ENCODE data around the gene MSL3B.
A peak's percentile ranks its signal among the peaks of the same experiment; 100 is the strongest.

Gene MSL3B

GRCh38 chr2:233857511-233858141 lies 10.6 kb downstream of the MSL3B start:
- H3K36me3 ChIP-seq (ENCODE audit: low read depth): no peaks in the 10 kb centered on the region
- no peaks in the 10 kb centered on the region for H3K9me3 ChIP-seq
- TF ChIP-seq CTCF (IDR thresholded peaks at IDR 0.05): peak; percentile 67
- DNase-seq: peak in 2 of 3 donors; percentile 74 to 77
- peaks cover 4% of the 10 kb centered on the region for H3K4me1 ChIP-seq (ENCODE audit: low read depth)
- no peak overlapping the region for H3K4me3 ChIP-seq
- intact Hi-C loops (cut with DNase I, micrococcal nuclease): no loop called here
- ATAC-seq: peak; percentile 57

GRCh38 chr2:233856184-233856583 lies 12.0 kb downstream of the MSL3B start:
- no peak for ATAC-seq
- H3K36me3 ChIP-seq (ENCODE audit: low read depth): no peaks in the 10 kb centered on the region
- intact Hi-C loops (cut with DNase I, micrococcal nuclease): no loop called here
- DNase-seq: no peak
- H3K4me3 ChIP-seq: no peak overlapping the region
- no peak for TF ChIP-seq CTCF (IDR thresholded peaks at IDR 0.05)
- H3K4me1 ChIP-seq (ENCODE audit: low read depth): peaks cover 4% of the 10 kb centered on the region
- no peaks in the 10 kb centered on the region for H3K9me3 ChIP-seq

- Histone ChIP-seq H3K4me3 (no peak overlapping the region), H3K36me3 (ENCODE audit: low read depth) (no peaks in the 10 kb centered on the region), H3K4me1 (ENCODE audit: low read depth) (peaks cover 4% of the 10 kb centered on the region), H3K9me3 (no peaks in the 10 kb centered on the region)
- ATAC-seq: no peak
- no peak for TF ChIP-seq CTCF (IDR thresholded peaks at IDR 0.05)
- DNase-seq: no peak
- intact Hi-C loops (cut with DNase I, micrococcal nuclease): no loop called here
These were observed 12.8 kb downstream of the MSL3B start for GRCh38 chr2:233855345-233855744.

- no peaks in the 10 kb centered on the region for H3K36me3 ChIP-seq (ENCODE audit: low read depth)
- intact Hi-C loops (cut with DNase I, micrococcal nuclease): no loop called here
- DNase-seq: peak; percentile 93 to 95 (median 94)
- ATAC-seq: peak; percentile 97
- H3K9me3 ChIP-seq: no peaks in the 10 kb centered on the region
- no peak for TF ChIP-seq CTCF (IDR thresholded peaks at IDR 0.05)
- H3K4me1 ChIP-seq (ENCODE audit: low read depth): peaks cover 4% of the 10 kb centered on the region
- H3K4me3 ChIP-seq: peak within 1 kb of the TSS; percentile 45
These were observed 13.8 kb downstream of the MSL3B start, which contains the start of gene HJURP for GRCh38 chr2:233854241-233854981. HJURP (minus strand) TSS chr2:233854535; CDS start chr2:233854500, 35 bp downstream.

- Histone ChIP-seq H3K9me3 (no peaks in the 10 kb centered on the region), H3K4me1 (ENCODE audit: low read depth) (peaks cover 4% of the 10 kb centered on the region), H3K4me3 (peak overlapping the region; percentile 45), H3K36me3 (ENCODE audit: low read depth) (no peaks in the 10 kb centered on the region)
- TF ChIP-seq CTCF (IDR thresholded peaks at IDR 0.05): no peak
- ATAC-seq (peak; percentile 1), DNase-seq (no peak)
- intact Hi-C loops (cut with DNase I, micrococcal nuclease): no loop called here
These were observed 14.3 kb downstream of the MSL3B start for GRCh38 chr2:233853883-233854240.
